ENCODE data around the gene ABCC1. TPM values are rescaled to one million over a fixed set of nuclear protein-coding genes. Genes with fewer than 3 reads are reported as not detected.

The ABCC1 gene
- total and polyA plus RNA-seq, 2 of the 8 experiments (the other 6 are each of a cell fraction or from before 2014, with no cell fraction given): 42.6 to 66.8 TPM

DNA sequence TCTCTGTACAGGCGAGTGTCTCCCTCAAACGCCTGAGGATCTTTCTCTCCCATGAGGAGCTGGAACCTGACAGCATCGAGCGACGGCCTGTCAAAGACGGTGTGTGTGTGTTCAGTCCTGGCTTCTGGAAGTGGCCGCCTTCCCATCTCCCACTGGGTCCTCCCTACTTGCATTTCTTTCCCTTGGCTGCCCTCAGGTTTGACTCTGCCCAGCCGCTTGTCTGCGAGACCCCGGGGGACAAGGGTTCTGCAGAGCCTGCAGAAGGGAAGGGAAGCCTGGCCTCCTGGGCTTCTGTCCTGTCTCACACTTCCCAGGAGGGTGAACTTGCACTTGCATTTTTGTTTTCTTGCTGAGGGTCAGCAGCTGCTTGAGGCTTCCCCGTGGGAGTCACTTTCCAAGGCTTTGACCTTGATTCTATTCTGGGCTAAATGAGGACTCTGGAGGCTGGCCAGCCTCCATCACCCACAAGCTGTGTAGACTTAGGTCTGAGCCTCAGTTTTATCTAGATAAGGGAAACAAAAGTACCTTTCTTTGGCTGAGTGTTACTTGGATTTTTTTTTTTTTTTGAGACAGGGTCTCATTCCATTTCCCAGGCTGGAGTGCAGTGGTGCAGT, 122.3 kb downstream of the ABCC1 start:
- Histone ChIP-seq H2AK5ac (ENCODE audit: low read depth, low read length) (no peak overlapping the region), H3K27me3 (replicated peaks in 1 of 4; ENCODE audit: control insufficient read depth in 3 of 4, extremely low read depth in 1 of 4, insufficient read depth in 3 of 4, low read length in 3 of 4) (no peaks in the 10 kb centered on the region), H3K14ac (ENCODE audit: insufficient read length) (no peak overlapping the region), H3K56ac (replicated peaks; ENCODE audit: insufficient read length, low read depth, low read length) (no peak overlapping the region), H3K4me3 (ENCODE audit: extremely low read depth in 1 of 4, insufficient read depth in 2 of 4, low read depth in 3 of 4, low read length in 4 of 4) (no peak overlapping the region), H4K5ac (ENCODE audit: insufficient read length, low read depth, low read length) (no peak overlapping the region), H2BK20ac (ENCODE audit: low read length) (no peak overlapping the region), H3K27ac (ENCODE audit: low read depth, low read length) (no peak overlapping the region), H3K79me1 (ENCODE audit: low read depth, low read length) (no peaks in the 10 kb centered on the region; the same call in 1 of the 2 replicates), H3K36me3 (ENCODE audit: control insufficient read depth in 2 of 4, insufficient read depth in 4 of 4, low read length in 3 of 4) (peaks cover 13 to 31% (median 27%) of the 10 kb centered on the region in 4 experiments), H4K91ac (replicated peaks; ENCODE audit: insufficient read length, low read length) (no peak overlapping the region), H2BK5ac (ENCODE audit: low read depth, low read length) (no peak overlapping the region), H3K23ac (ENCODE audit: insufficient read length) (no peak overlapping the region), H3K79me2 (ENCODE audit: control insufficient read depth in 1 of 2, insufficient read depth in 2 of 2, low read length in 2 of 2) (no peaks in the 10 kb centered on the region), H3K9ac (replicated peaks in 1 of 4; ENCODE audit: extremely low read depth in 1 of 4, low read depth in 3 of 4, low read length in 3 of 4) (no peak overlapping the region), H2AFZ (ENCODE audit: low read length) (no peak overlapping the region), H3K4ac (replicated peaks; ENCODE audit: insufficient read length, low read depth, low read length) (no peak overlapping the region), H3K4me1 (replicated peaks in 1 of 4; ENCODE audit: control insufficient read depth in 3 of 4, insufficient read depth in 4 of 4, low read length in 3 of 4) (peaks cover 0 to 4% (median 3%) of the 10 kb centered on the region in 4 experiments; a peak in 4 of 7 replicates), H2BK120ac (replicated peaks; ENCODE audit: low read depth, low read length) (no peak overlapping the region), H2BK15ac (ENCODE audit: low read length) (no peak overlapping the region), H3K23me2 (ENCODE audit: low read depth, low read length) (no peaks in the 10 kb centered on the region), H4K8ac (ENCODE audit: extremely low read depth, insufficient read depth, low read length) (no peak overlapping the region), H3K9me3 (ENCODE audit: insufficient read depth in 2 of 2, low read depth in 1 of 2, low read length in 1 of 2) (no peaks in the 10 kb centered on the region), H4K20me1 (replicated peaks in 1 of 2; ENCODE audit: control insufficient read depth in 1 of 2, insufficient read depth in 2 of 2, low read length in 2 of 2) (peaks cover 5 to 6% of the 10 kb centered on the region in 2 experiments), H3K18ac (ENCODE audit: extremely low read depth, low read length) (no peak overlapping the region), H3K4me2 (ENCODE audit: insufficient read depth in 1 of 2, low read depth in 2 of 2, low read length in 2 of 2) (no peak overlapping the region), H2BK12ac (ENCODE audit: low read depth, low read length) (no peak overlapping the region)
- TF ChIP-seq, protein P1, sequence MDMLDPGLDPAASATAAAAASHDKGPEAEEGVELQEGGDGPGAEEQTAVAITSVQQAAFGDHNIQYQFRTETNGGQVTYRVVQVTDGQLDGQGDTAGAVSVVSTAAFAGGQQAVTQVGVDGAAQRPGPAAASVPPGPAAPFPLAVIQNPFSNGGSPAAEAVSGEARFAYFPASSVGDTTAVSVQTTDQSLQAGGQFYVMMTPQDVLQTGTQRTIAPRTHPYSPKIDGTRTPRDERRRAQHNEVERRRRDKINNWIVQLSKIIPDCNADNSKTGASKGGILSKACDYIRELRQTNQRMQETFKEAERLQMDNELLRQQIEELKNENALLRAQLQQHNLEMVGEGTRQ (IDR thresholded peaks at IDR 0.05; ENCODE audit: low read length): no peak
- no peak for TF ChIP-seq ASH2L (IDR thresholded peaks at IDR 0.05; ENCODE audit: low read length)
- no peak for TF ChIP-seq PHF8 (conservative IDR thresholded peaks at IDR 0.05; ENCODE audit: low read depth, low read length)
- no peak for TF ChIP-seq RAD21 (IDR thresholded peaks at IDR 0.05 in 1 of 2, conservative IDR thresholded peaks at IDR 0.05 in 1 of 2; ENCODE audit: low read depth in 2 of 2, low read length in 2 of 2)
- no peak for TF ChIP-seq POU5F1 (IDR thresholded peaks at IDR 0.05; ENCODE audit: low read depth, low read length)
- TF ChIP-seq CBX5 (IDR thresholded peaks at IDR 0.05; ENCODE audit: low read depth, low read length): no peak
- no peak for TF ChIP-seq SP1 (IDR thresholded peaks at IDR 0.05; ENCODE audit: low read depth, low read length)
- DNase-seq (ENCODE audit: low read depth in 1 of 2, low spot score in 2 of 2) (no peak), FAIRE-seq (no peak)
- ChIA-PET CTCF (ENCODE audit: partially characterized antibody) (interaction anchor here (0.6 to 1.2 kb wide), 4 partner anchors 22 to 106 kb away, joined by 3 read pairs; no protein-coding TSS in a partner anchor), POLR2A (ENCODE audit: partially characterized antibody) (no interaction called here)
- WGBS, 2 experiments (ENCODE audit: extremely low coverage in 1 of 2, insufficient coverage in 1 of 2, insufficient read length in 1 of 2, insufficient replicate concordance in 2 of 2, low coverage in 1 of 2, low lambda C conversion rate in 2 of 2, missing lambda C conversion rate in 1 of 2): 93% methylated on average over 11 of the region's 11 CpGs; no CpG with 5 or more reads in 1 of the 2 experiments
